ENCODE results near the gene TFEC. TPM values are rescaled to one million over a fixed set of nuclear protein-coding genes. Genes with fewer than 3 reads are reported as not detected.

The TFEC gene
- total RNA-seq, 1 experiment from 2014 or later, result not detected

- Histone ChIP-seq H3K79me2 (ENCODE audit: insufficient read depth, low read length) (no peaks in the 10 kb centered on the region), H2BK20ac (ENCODE audit: low read depth, low read length, poor library complexity, severe bottlenecking) (no peak overlapping the region), H2BK12ac (ENCODE audit: insufficient read length, low read depth, low read length) (no peak overlapping the region), H3K23me2 (ENCODE audit: insufficient read length, low read depth, low read length, poor library complexity, severe bottlenecking) (no peaks in the 10 kb centered on the region), H3K9ac (ENCODE audit: extremely low read depth, insufficient read length, low read length) (no peak overlapping the region), H2AFZ (ENCODE audit: low read length) (no peak overlapping the region), H3K79me1 (ENCODE audit: insufficient read depth, low read depth, low read length, poor library complexity, severe bottlenecking) (no peaks in the 10 kb centered on the region), H3K4ac (ENCODE audit: low read depth, low read length) (no peak overlapping the region), H3K9me3 (ENCODE audit: control insufficient read depth, low read depth, low read length) (no peaks in the 10 kb centered on the region), H3T11ph (ENCODE audit: low read length) (no peak overlapping the region), H2BK15ac (ENCODE audit: low read depth, low read length) (no peak overlapping the region), H4K91ac (ENCODE audit: insufficient read length, low read depth, low read length) (no peak overlapping the region), H3K27me3 (ENCODE audit: insufficient read depth, low read length) (no peaks in the 10 kb centered on the region), H3K23ac (ENCODE audit: insufficient read length, low read depth, low read length) (no peak overlapping the region), H3K4me2 (ENCODE audit: insufficient read depth, insufficient read length, low read length) (no peak overlapping the region), H2BK120ac (ENCODE audit: low read depth, low read length, poor library complexity, severe bottlenecking) (no peak overlapping the region), H4K5ac (ENCODE audit: insufficient read length, low read depth, low read length) (no peak overlapping the region), H2BK5ac (ENCODE audit: insufficient read length, low read length) (no peak overlapping the region), H3K4me1 (ENCODE audit: insufficient read depth, low read length) (no peaks in the 10 kb centered on the region), H4K8ac (replicated peaks; ENCODE audit: insufficient read length, low read depth, low read length) (no peak overlapping the region), H3K27ac (ENCODE audit: insufficient read length, low read depth, low read length) (no peak overlapping the region), H4K20me1 (ENCODE audit: control insufficient read depth, insufficient read depth, insufficient read length) (no peaks in the 10 kb centered on the region), H3K56ac (ENCODE audit: insufficient read length, low read depth, low read length) (no peak overlapping the region), H3K18ac (ENCODE audit: insufficient read length, low read depth, low read length) (no peak overlapping the region), H2AK5ac (ENCODE audit: insufficient read length, low read length) (no peak overlapping the region), H3K14ac (ENCODE audit: insufficient read depth, low read length) (no peak overlapping the region)
- Mint-ChIP-seq H3K9me3 (no peaks in the 10 kb centered on the region), H3K27me3 (ENCODE audit: low read depth) (no peaks in the 10 kb centered on the region), H3K4me3 (no peak overlapping the region), H3K27ac (no peak overlapping the region), H3K4me1 (peaks cover 0 to 2% of the 10 kb centered on the region in 2 experiments; a peak in 1 of 4 replicates), H3K36me3 (ENCODE audit: insufficient read depth in 1 of 3, low read depth in 3 of 3) (no peaks in the 10 kb centered on the region)
- no peak for DNase-seq
- TF ChIP-seq CTCF (conservative IDR thresholded peaks at IDR 0.05), result no peak
These were observed 41.1 kb upstream of the TFEC start for GRCh38 chr7:116071629-116072028.

All from H9 (cell line).